ENCODE results near the gene VSTM2B.
"Not testable (repeated sequence)": the region's sequence is repeated elsewhere in the genome, so short reads cannot be mapped to it uniquely, and the experiment has no call there.

The VSTM2B gene

DNA sequence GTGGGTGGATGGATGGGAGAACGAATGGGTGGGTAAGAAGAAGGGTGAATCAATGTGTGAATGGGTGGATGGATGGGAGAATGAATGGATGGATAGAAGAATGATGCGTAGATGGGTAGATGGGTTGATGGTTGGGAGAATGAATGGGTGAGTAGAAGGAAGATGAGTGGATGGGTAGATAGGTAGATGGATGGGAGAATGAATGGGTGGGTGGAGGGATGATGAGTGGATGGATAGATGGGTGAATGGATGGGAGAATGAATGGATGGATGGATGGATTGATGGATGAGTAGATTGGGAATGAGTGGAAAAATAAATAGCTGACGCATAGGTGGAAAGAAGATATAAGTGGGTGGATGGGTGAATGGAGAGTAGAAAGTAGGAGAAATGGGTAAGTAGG is 16.5 kb downstream of the VSTM2B start:
- no peak for FAIRE-seq
- no peak for DNase-seq (ENCODE audit: extremely low spot score, insufficient read length, low read depth)

DNA sequence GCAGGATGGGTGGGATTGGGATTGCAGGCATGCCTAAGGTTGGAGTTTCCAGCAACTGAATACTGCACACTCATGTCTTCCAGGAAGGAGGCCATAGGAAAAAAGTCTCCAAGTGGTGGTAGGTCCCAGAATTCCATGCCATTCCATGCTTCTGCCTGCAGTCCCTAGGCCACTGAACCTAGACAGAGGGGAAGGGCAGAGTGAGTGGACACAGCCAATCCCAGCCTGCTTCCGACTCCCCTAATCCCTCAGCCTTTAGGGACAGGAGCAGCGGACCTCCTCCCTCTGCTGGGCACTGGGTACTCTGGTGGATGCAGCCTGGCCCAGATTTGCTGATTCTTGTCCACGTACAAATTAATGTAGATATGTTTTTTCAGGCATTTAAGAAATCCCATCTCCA is 17.0 kb downstream of the VSTM2B start:
- FAIRE-seq (no peak), DNase-seq (ENCODE audit: extremely low spot score, insufficient read length, low read depth) (no peak)

DNA sequence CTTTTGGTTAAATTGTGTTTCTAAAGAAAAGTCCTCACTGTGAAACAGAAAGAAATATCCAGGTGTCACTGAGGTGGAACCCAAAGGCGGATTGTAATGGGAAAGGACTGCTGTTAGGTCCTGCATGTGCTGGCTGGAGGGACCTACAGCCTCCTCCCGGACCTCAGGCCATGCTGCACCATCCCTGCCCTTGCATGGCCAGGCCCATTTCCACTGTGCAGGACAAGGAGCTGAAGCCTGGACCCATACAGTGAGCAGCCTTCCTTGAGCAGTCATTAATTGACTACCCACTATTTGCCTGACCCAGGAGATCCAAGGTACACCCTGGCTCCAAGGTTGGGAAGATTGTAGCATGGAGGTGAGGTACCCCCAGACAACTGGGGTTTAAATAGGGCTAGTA is 17.6 kb downstream of the VSTM2B start:
- FAIRE-seq, result no peak
- DNase-seq (ENCODE audit: extremely low spot score, insufficient read length, low read depth), result no peak

GRCh38 chr19:29544656-29545360 is 19.0 kb downstream of the VSTM2B start:
- no peak for DNase-seq (ENCODE audit: extremely low spot score, insufficient read length, low read depth)
- FAIRE-seq, result no peak

DNA sequence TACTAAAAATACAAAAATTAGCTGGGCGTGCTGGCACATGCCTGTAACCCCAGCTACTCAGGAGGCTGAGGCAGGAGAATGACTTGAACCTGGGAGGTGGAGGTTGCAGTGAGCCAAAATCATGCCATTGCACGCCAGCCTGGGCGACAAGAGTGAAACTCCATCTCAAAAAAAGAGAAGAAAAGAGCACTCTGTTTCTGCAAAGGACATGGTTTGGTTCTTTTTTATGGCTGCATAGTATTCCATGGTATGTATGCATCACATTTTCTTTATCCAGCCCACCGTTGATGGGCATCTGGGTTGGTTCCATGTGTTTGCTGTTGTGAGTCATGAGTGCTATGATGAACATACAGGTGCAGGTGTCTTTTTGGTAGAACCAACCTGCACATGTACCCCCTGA is 19.7 kb downstream of the VSTM2B start:
- DNase-seq (ENCODE audit: extremely low spot score, insufficient read length, low read depth); FAIRE-seq: not testable (repeated sequence)

GRCh38 chr19:29545866-29546582 is 20.2 kb downstream of the VSTM2B start:
- DNase-seq (ENCODE audit: extremely low spot score, insufficient read length, low read depth) (no peak), FAIRE-seq (no peak)

GRCh38 chr19:29546583-29547190 is 20.9 kb downstream of the VSTM2B start:
- no peak for FAIRE-seq
- DNase-seq (ENCODE audit: extremely low spot score, insufficient read length, low read depth), result no peak

GRCh38 chr19:29547361-29547960 is 21.7 kb downstream of the VSTM2B start:
- DNase-seq (ENCODE audit: extremely low spot score, insufficient read length, low read depth), result no peak
- no peak for FAIRE-seq

DNA sequence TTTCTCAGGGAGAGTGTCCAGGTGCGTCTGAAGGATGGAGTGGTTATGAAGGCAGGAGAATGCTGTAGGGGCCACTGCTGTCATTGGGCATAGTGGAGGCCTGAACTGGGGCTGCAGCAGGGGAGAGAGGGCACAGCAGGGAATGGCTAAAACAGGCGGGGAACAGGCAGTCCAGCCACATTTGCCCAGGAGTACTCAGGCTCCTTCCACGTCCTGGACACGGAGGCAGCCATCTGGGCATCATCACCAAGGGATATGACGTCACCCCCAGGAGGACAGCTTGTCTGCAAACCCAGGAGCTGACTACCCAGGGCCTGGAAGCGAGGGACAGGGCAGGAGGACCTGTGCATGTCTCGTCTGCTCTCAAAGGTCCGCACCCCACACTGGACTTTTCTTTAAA is 22.2 kb downstream of the VSTM2B start:
- DNase-seq (ENCODE audit: extremely low spot score, insufficient read length, low read depth) (no peak), FAIRE-seq (no peak)

GRCh38 chr19:29548483-29549085 is 22.8 kb downstream of the VSTM2B start:
- FAIRE-seq, result no peak
- no peak for DNase-seq (ENCODE audit: extremely low spot score, insufficient read length, low read depth)

- DNase-seq (ENCODE audit: extremely low spot score, insufficient read length, low read depth), result no peak
- no peak for FAIRE-seq
These were observed 23.6 kb downstream of the VSTM2B start for GRCh38 chr19:29549105-29550070.

DNA sequence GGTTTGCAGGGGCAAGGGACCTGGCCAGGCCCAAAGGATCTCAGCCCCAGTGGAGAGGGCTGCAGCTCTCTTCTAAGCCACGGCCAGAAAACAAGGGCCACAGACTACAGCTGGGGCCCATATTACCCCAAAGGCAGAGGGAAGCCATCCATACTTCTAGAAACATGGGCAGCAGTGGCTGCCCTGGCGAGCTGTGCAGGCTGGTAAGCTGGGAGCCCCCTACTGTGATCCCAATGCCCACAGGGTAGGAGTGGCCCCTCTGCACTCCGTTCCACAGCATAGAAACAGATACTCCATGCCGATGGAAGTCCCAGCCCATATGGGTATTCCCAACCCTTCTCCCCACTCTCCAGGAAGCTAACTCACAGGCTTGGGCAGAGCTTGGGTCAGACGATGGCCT is 25.1 kb downstream of the VSTM2B start:
- FAIRE-seq (no peak), DNase-seq (ENCODE audit: extremely low spot score, insufficient read length, low read depth) (no peak)

- FAIRE-seq, result no peak
- DNase-seq (ENCODE audit: extremely low spot score, insufficient read length, low read depth), result no peak
These were observed 26.0 kb downstream of the VSTM2B start for GRCh38 chr19:29551774-29552173.

GRCh38 chr19:29552454-29553280 is 26.9 kb downstream of the VSTM2B start:
- DNase-seq (ENCODE audit: extremely low spot score, insufficient read length, low read depth) (no peak), FAIRE-seq (no peak)

DNA sequence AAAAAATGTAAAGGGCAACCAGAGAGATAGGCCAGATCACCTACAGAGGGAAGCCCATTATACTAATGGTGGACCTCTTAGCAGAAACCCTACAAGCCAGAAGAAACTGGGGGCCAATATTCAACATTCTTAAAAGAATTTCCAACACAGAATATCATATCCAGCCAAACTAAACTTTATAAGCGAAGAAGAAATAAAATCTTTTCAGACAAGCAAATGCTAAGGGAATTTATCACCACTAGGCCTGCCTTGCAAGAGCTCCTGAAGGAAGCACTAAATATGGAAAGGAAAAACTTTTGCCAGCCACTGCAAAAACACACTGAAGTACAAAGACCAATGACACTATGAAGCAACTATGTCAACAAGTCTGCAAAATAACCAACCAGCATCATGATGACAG is 28.4 kb downstream of the VSTM2B start:
- no peak for FAIRE-seq
- no peak for DNase-seq (ENCODE audit: extremely low spot score, insufficient read length, low read depth)

GRCh38 chr19:29559110-29559509 is 33.3 kb downstream of the VSTM2B start:
- not testable (repeated sequence) for FAIRE-seq; DNase-seq (ENCODE audit: extremely low spot score, insufficient read length, low read depth)

- no peak for FAIRE-seq
- DNase-seq (ENCODE audit: extremely low spot score, insufficient read length, low read depth), result no peak
These were observed 33.9 kb downstream of the VSTM2B start for GRCh38 chr19:29559743-29560142.

- no peak for FAIRE-seq
- no peak for DNase-seq (ENCODE audit: extremely low spot score, insufficient read length, low read depth)
These were observed 34.7 kb downstream of the VSTM2B start for GRCh38 chr19:29560313-29561075.
